B cell (primary cell): Measurements from ENCODE around the gene RAB31. TPM values are rescaled to one million over a fixed set of nuclear protein-coding genes. Genes with fewer than 3 reads are reported as not detected.

Source experiments
- ATAC-seq: fragments of 200-7000 bp; cut with Tn5 transposase; one replicate; pipeline ENCODE4 v1.10.0; 2021; ENCODE audit warnings: low read depth, mild to moderate bottlenecking, moderate number of reproducible peaks, moderate library complexity
- CTCF ChIA-PET: fragments of 350-600 bp; sonication (Branson Sonifier 250); formaldehyde crosslinking; loops from one replicate; lab custom pipeline; 2021; ENCODE audit warnings: antibody characterized with exemption, inconsistent platforms; lab: Charles Lee
- POLR2A ChIA-PET: fragments of 350-600 bp; sonication (Branson Sonifier 250); formaldehyde crosslinking; loops from one replicate; lab custom pipeline; 2021; ENCODE audit warnings: antibody characterized with exemption; lab: Charles Lee
- DNase-seq: peaks from one replicate; pipeline ENCODE4 v3.0.0; 2013
- H2AFZ ChIP-seq: 2 replicates; pipeline ENCODE4 v1.6.1; 2012; ENCODE audit warnings: mild to moderate bottlenecking, low read depth, low read length; ENCODE audit not compliant: insufficient read depth, poor library complexity, severe bottlenecking
- H3K27ac ChIP-seq, 2 donors: 1 replicate in 1 of 2; 2 replicates in 1 of 2; pipeline ENCODE4 v1.5.1; 2012 to 2013; ENCODE audit warnings: low read length in 2 of 2, mild to moderate bottlenecking in 2 of 2, moderate library complexity in 1 of 2
- H3K27me3 ChIP-seq, 4 experiments: fragments of 200-600 bp in 1 of 4; sonication (generic) in 1 of 4; replicated peaks in 1 of 4; 1 replicate in 2 of 4; 2 replicates in 2 of 4; pipeline versions ENCODE4 v1.6.1 to v1.7.0; 2013 to 2016; ENCODE audit warnings: low read length in 3 of 4, mild to moderate bottlenecking in 2 of 4, mixed read lengths in 1 of 4, moderate library complexity in 1 of 4; ENCODE audit not compliant: insufficient read depth in 4 of 4, control insufficient read depth in 3 of 4; ENCODE audit errors: control extremely low read depth in 1 of 4
- H3K36me3 ChIP-seq, 2 experiments: replicated peaks in 1 of 2; 1 replicate in 1 of 2; 2 replicates in 1 of 2; pipeline versions ENCODE4 v1.6.1 to v1.7.1; 2013; ENCODE audit warnings: low read length in 1 of 2; ENCODE audit not compliant: insufficient read depth in 2 of 2, control insufficient read depth in 1 of 2; ENCODE audit errors: control extremely low read depth in 1 of 2, extremely low read depth in 1 of 2
- H3K4me1 ChIP-seq, 2 donors: fragments of 200-600 bp in 1 of 2; sonication (generic) in 1 of 2; 1 replicate in 1 of 2; 2 replicates in 1 of 2; pipeline versions ENCODE4 v1.5.1 to v1.6.1; 2013 to 2017; ENCODE audit warnings: low read length in 2 of 2; ENCODE audit not compliant: control insufficient read depth in 2 of 2, insufficient read depth in 2 of 2
- H3K4me2 ChIP-seq: replicated peaks from 2 replicates; pipeline ENCODE3; 2012; ENCODE audit warnings: mild to moderate bottlenecking, low read depth, low read length; ENCODE audit not compliant: poor library complexity, severe bottlenecking
- H3K4me3 ChIP-seq, 5 experiments: fragments of 200-600 bp in 1 of 5; sonication (generic) in 1 of 5; 1 replicate in 3 of 5; 2 replicates in 2 of 5; pipeline versions ENCODE4 v1.5.1 to v1.7.0; 2011 to 2016; ENCODE audit warnings: low read length in 4 of 5, mild to moderate bottlenecking in 4 of 5, low read depth in 2 of 5, control low read depth in 1 of 5, moderate library complexity in 1 of 5; ENCODE audit not compliant: insufficient read depth in 1 of 5; ENCODE audit errors: control extremely low read depth in 1 of 5, extremely low read depth in 1 of 5
- H3K79me2 ChIP-seq: fragments of 200-600 bp; sonication (generic); one replicate; pipeline ENCODE4 v1.6.0; 2016; ENCODE audit warnings: low read length; ENCODE audit not compliant: control insufficient read depth, insufficient read depth
- H3K9ac ChIP-seq: fragments of 200-600 bp; sonication (generic); 2 replicates; pipeline ENCODE4 v1.6.1; 2017; ENCODE audit warnings: mild to moderate bottlenecking, low read length, moderate library complexity
- H3K9me3 ChIP-seq, 3 donors: one replicate each; pipeline versions ENCODE4 v1.6.1 to v1.7.1; 2013; ENCODE audit warnings: low read length in 2 of 3; ENCODE audit not compliant: control insufficient read depth in 2 of 3, insufficient read depth in 1 of 3; ENCODE audit errors: control extremely low read depth in 1 of 3
- H4K20me1 ChIP-seq: 2 replicates; pipeline ENCODE4 v1.6.0; 2012; ENCODE audit warnings: mild to moderate bottlenecking, low read length; ENCODE audit not compliant: insufficient read depth, control insufficient read depth, poor library complexity, severe bottlenecking
- H3K27ac Mint-ChIP-seq: one replicate; pipeline ENCODE4 v1.8.0; 2021; ENCODE audit warnings: mixed read lengths
- H3K27me3 Mint-ChIP-seq: one replicate; pipeline ENCODE4 v1.8.0; 2021; ENCODE audit warnings: mixed read lengths
- H3K4me1 Mint-ChIP-seq: one replicate; pipeline ENCODE4 v1.8.0; 2021; ENCODE audit warnings: mixed read lengths
- H3K4me3 Mint-ChIP-seq: one replicate; pipeline ENCODE4 v1.8.0; 2021; ENCODE audit warnings: mixed read lengths
- H3K9me3 Mint-ChIP-seq: one replicate; pipeline ENCODE4 v1.8.0; 2022; ENCODE audit warnings: mixed read lengths; ENCODE audit not compliant: insufficient read depth
- CTCF ChIP-seq: fragments of 200-600 bp; IDR thresholded peaks from one replicate; pipeline ENCODE4 v1.8.0; 2022; ENCODE audit warnings: antibody characterized with exemption, mild to moderate bottlenecking
- EZH2 ChIP-seq: IDR thresholded peaks from 2 replicates; pipeline ENCODE4 v1.6.1; 2012; ENCODE audit warnings: borderline replicate concordance, low read depth, mild to moderate bottlenecking, moderate library complexity, low read length; ENCODE audit not compliant: insufficient read depth, poor library complexity, severe bottlenecking
- WGBS: methylation state at CpG from one replicate; pipeline ENCODE4 v1.1.5; 2013; ENCODE audit warnings: missing lambda C conversion rate; ENCODE audit not compliant: insufficient coverage; 5-methylcytosine and 5-hydroxymethylcytosine counted together
- intact Hi-C: fragments of 100-400 bp; cut with micrococcal nuclease; formaldehyde crosslinking; loops from one replicate; pipeline ENCODE4 v1.10.0; 2022
- polyA plus RNA-seq: library from polyadenylated mRNA; depleted of rRNA; stranded (reverse); fragments of >200 nt; gene quantifications from 2 replicates; pipeline ENCODE4 v1.2.3, GENCODE V29; 2012
- total RNA-seq, 2 donors: library from RNA; stranded (reverse); fragments of 120-200 nt in 1 of 2; gene quantifications; 1 replicate in 1 of 2; 2 replicates in 1 of 2; pipeline versions ENCODE4 v1.2.3 to v1.2.4, GENCODE V29; 2013 to 2022

RAB31 gene
- total and polyA plus RNA-seq, 2 donors (not counting 1 experiment from before 2014, with no cell fraction given), result 15.5 to 44.6 TPM

GRCh38 chr18:9737472-9738121, 29.5 kb downstream of the RAB31 start:
- Mint-ChIP-seq H3K4me1 (peaks cover 26% of the 10 kb centered on the region), H3K9me3 (no peaks in the 10 kb centered on the region), H3K27ac (no peak overlapping the region), H3K4me3 (no peak overlapping the region), H3K27me3 (no peaks in the 10 kb centered on the region)
- no peak overlapping the region for H3K9ac ChIP-seq
- H3K9me3 ChIP-seq, result peaks cover 0 to 4% (median 0%) of the 10 kb centered on the region in 3 donors
- H4K20me1 ChIP-seq, result peaks cover 27% of the 10 kb centered on the region
- peaks cover 20% of the 10 kb centered on the region for H3K79me2 ChIP-seq
- H3K4me3 ChIP-seq, result no peak overlapping the region
- intact Hi-C loops, result no loop called here
- POLR2A ChIA-PET, result no interaction called here
- no peak for TF ChIP-seq CTCF
- TF ChIP-seq EZH2, result no peak
- 87% methylated on average over 10 of the region's 13 CpGs for WGBS
- H3K4me1 ChIP-seq, result peaks cover 0 to 10% of the 10 kb centered on the region in 2 donors
- CTCF ChIA-PET, result no interaction called here
- no peak overlapping the region for H2AFZ ChIP-seq
- ATAC-seq (no peak), DNase-seq (no peak)
- no peaks in the 10 kb centered on the region for H3K27me3 ChIP-seq
- peaks cover 0 to 13% of the 10 kb centered on the region in 2 experiments for H3K36me3 ChIP-seq
- no peak overlapping the region for H3K4me2 ChIP-seq
- H3K27ac ChIP-seq, result no peak overlapping the region

GRCh38 chr18:9738266-9738969, 30.3 kb downstream of the RAB31 start:
- DNase-seq (no peak), ATAC-seq (no peak)
- peaks cover 22% of the 10 kb centered on the region for H3K4me1 Mint-ChIP-seq
- H3K27me3 ChIP-seq, result peaks cover 0 to under 1% (median 0%) of the 10 kb centered on the region in 4 experiments
- H3K4me3 ChIP-seq, result no peak overlapping the region
- no peak overlapping the region for H3K27ac ChIP-seq
- WGBS, result no CpG with 5 or more reads among the region's 8 CpGs
- no peak for TF ChIP-seq EZH2
- TF ChIP-seq CTCF, result no peak
- H3K4me3 Mint-ChIP-seq, result no peak overlapping the region
- no peak overlapping the region for H3K4me2 ChIP-seq
- CTCF ChIA-PET, result no interaction called here
- intact Hi-C loops, result no loop called here
- no peak overlapping the region for H3K9ac ChIP-seq
- H3K27me3 Mint-ChIP-seq, result no peaks in the 10 kb centered on the region
- H3K27ac Mint-ChIP-seq, result no peak overlapping the region
- peaks cover 14% of the 10 kb centered on the region for H3K79me2 ChIP-seq
- H2AFZ ChIP-seq, result no peak overlapping the region
- peaks cover 0 to 5% (median 0%) of the 10 kb centered on the region in 3 donors for H3K9me3 ChIP-seq
- no peaks in the 10 kb centered on the region for H3K9me3 Mint-ChIP-seq
- peaks cover 0 to 10% of the 10 kb centered on the region in 2 donors for H3K4me1 ChIP-seq
- POLR2A ChIA-PET, result no interaction called here
- H3K36me3 ChIP-seq, result peaks cover 0 to 9% of the 10 kb centered on the region in 2 experiments
- peaks cover 19% of the 10 kb centered on the region for H4K20me1 ChIP-seq
